Testis (tissue), 3 donors: ENCODE data around the gene ECI1. TPM values are rescaled to one million over a fixed set of nuclear protein-coding genes. Genes with fewer than 3 reads are reported as not detected.

Source experiments
- DNase-seq: peaks from one replicate; pipeline ENCODE4 v3.0.0-alpha.2; 2019
- H3K27ac ChIP-seq, 2 donors: fragments of 200-600 bp; sonication (generic); one replicate each; pipeline ENCODE4 v1.5.1; 2019
- H3K27me3 ChIP-seq: fragments of 200-600 bp; sonication (generic); one replicate; pipeline ENCODE4 v1.5.1; 2019
- H3K36me3 ChIP-seq: fragments of 200-600 bp; sonication (generic); one replicate; pipeline ENCODE4 v1.5.1; 2017; ENCODE audit warnings: low read depth; ENCODE audit errors: missing control alignments
- H3K4me1 ChIP-seq: fragments of 200-600 bp; sonication (generic); one replicate; pipeline ENCODE4 v1.5.1; 2019
- H3K4me3 ChIP-seq, 2 donors: fragments of 200-600 bp; sonication (generic); one replicate each; pipeline ENCODE4 v1.5.1; 2017 to 2019
- H3K9me3 ChIP-seq: fragments of 200-600 bp; sonication (generic); one replicate; pipeline ENCODE4 v1.5.1; 2017
- CTCF ChIP-seq, 3 experiments: fragments of 450-650 bp in 2 of 3; fragments of 200-600 bp in 1 of 3; sonication (generic) in 1 of 3; IDR thresholded peaks; one replicate each; pipeline ENCODE4 v1.5.1; 2016 to 2019; ENCODE audit warnings: antibody characterized with exemption in 3 of 3, mild to moderate bottlenecking in 2 of 3, moderate library complexity in 1 of 3
- POLR2A ChIP-seq: fragments of 450-650 bp; IDR thresholded peaks from one replicate; pipeline ENCODE4 v1.6.1; 2017; ENCODE audit warnings: antibody characterized with exemption, mild to moderate bottlenecking, moderate library complexity
- WGBS, 2 donors: methylation state at CpG; one replicate each; pipeline ENCODE4 v1.1.5; 2018; 5-methylcytosine and 5-hydroxymethylcytosine counted together
- intact Hi-C: fragments of 100-400 bp; cut with DNase I; formaldehyde crosslinking; loops from one replicate; pipeline ENCODE4 v1.15.1; 2023; ENCODE audit warnings: low total_unique reads
- polyA plus RNA-seq: library from polyadenylated mRNA; stranded (reverse); fragments of 350-450 nt; fragmentation: Illumina TruSeq; extraction: RNeasy Lipid Tissue Mini Kit (QIAGEN cat#74804); gene quantifications from one replicate; pipeline ENCODE4 v1.2.3, GENCODE V29; 2014; ENCODE audit warnings: low read depth, low replicate concordance; ENCODE audit not compliant: insufficient read depth
- total RNA-seq, 2 donors: library from RNA; depleted of rRNA; stranded (reverse); fragments of >200 nt; gene quantifications; one replicate each; pipeline ENCODE4 v1.2.3, GENCODE V29; 2016

The ECI1 gene
- total and polyA plus RNA-seq, 3 donors from 2014 or later: 25.5 to 39.0 (median 36.1) TPM

- TF ChIP-seq CTCF (IDR thresholded peaks at IDR 0.05) (no peak), POLR2A (no peak)
- intact Hi-C loops: no loop called here
Observed at GRCh38 chr16:2280981-2281542, 29.7 kb upstream of the ECI1 start.

DNA sequence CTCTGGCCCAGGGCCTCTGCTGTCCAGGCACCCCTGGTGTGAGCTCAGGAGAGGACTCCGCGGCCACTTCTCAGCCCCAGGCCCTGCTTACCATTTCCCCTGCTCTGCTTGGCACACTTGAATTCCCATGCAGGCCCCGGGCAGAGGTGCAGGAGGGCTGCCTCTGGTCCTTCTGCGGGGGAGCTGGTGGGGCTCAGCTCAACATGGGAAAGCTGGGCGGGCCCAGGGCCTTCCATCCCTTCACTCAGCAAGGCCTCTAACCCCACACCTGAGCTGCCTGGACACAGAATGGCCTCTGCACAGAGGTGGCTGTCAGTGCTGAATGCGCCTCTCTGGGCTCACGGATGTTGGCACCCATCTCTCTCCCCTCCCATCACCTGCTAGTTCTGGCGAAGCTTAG lies 29.1 kb upstream of the ECI1 start:
- H3K27me3 ChIP-seq: no peaks in the 10 kb centered on the region
- no peaks in the 10 kb centered on the region for H3K36me3 ChIP-seq
- DNase-seq: no peak
- 87 to 93% methylated on average over 3 to 7 of the region's 8 CpGs for WGBS, 2 donors
- intact Hi-C loops: no loop called here
- H3K4me3 ChIP-seq: no peak overlapping the region
- no peak overlapping the region for H3K27ac ChIP-seq
- no peaks in the 10 kb centered on the region for H3K4me1 ChIP-seq
- TF ChIP-seq CTCF (IDR thresholded peaks at IDR 0.05) (no peak), POLR2A (no peak)
- H3K9me3 ChIP-seq: no peaks in the 10 kb centered on the region

More at GRCh38 chr16:2280981-2281542, 29.7 kb upstream of the ECI1 start:
- H3K27me3 ChIP-seq: no peaks in the 10 kb centered on the region
- no peak overlapping the region for H3K27ac ChIP-seq
- no peaks in the 10 kb centered on the region for H3K36me3 ChIP-seq
- H3K4me1 ChIP-seq: no peaks in the 10 kb centered on the region
- H3K9me3 ChIP-seq: no peaks in the 10 kb centered on the region
- no peak for DNase-seq
- 86 to 92% methylated on average over 18 to 24 of the region's 24 CpGs for WGBS, 2 donors
- no peak overlapping the region for H3K4me3 ChIP-seq

- intact Hi-C loops: no loop called here
- no peaks in the 10 kb centered on the region for H3K36me3 ChIP-seq
- TF ChIP-seq CTCF (IDR thresholded peaks at IDR 0.05) (no peak), POLR2A (no peak)
- no peak for DNase-seq
- H3K4me1 ChIP-seq: no peaks in the 10 kb centered on the region
- H3K4me3 ChIP-seq: no peak overlapping the region
- no peak overlapping the region for H3K27ac ChIP-seq
- no peaks in the 10 kb centered on the region for H3K9me3 ChIP-seq
- H3K27me3 ChIP-seq: no peaks in the 10 kb centered on the region
- 85 to 86% methylated on average over 15 to 26 of the region's 26 CpGs for WGBS, 2 donors
Observed at GRCh38 chr16:2278956-2279800, 27.8 kb upstream of the ECI1 start.

DNA sequence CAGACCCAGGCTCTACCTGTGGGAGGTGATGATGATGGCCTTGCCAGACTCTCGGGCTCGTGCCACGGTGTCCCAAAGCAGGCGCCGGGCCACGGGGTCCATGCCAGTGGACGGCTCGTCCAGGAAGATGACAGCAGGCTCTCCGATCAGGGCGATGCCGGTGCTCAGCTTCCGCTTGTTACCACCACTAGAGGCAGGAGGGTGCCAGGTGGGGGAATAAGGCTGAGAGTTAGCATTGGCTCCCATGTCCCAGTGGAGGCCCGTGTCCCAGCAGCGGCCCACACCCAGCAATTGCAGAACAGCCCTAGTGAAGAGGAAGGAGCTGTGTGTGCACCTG lies 26.9 kb upstream of the ECI1 start:
- no peaks in the 10 kb centered on the region for H3K4me1 ChIP-seq
- no peak for DNase-seq
- H3K4me3 ChIP-seq: no peak overlapping the region
- H3K27me3 ChIP-seq: no peaks in the 10 kb centered on the region
- H3K27ac ChIP-seq: no peak overlapping the region
- WGBS, 2 donors: 88 to 95% methylated on average over 8 of the region's 14 CpGs
- H3K36me3 ChIP-seq: no peaks in the 10 kb centered on the region
- intact Hi-C loops: no loop called here
- TF ChIP-seq CTCF (IDR thresholded peaks at IDR 0.05) (no peak), POLR2A (no peak)
- H3K9me3 ChIP-seq: no peaks in the 10 kb centered on the region
